Caco-2 (cell line): ENCODE results near the gene MEGF11. TPM values are rescaled to one million over a fixed set of nuclear protein-coding genes. Genes with fewer than 3 reads are reported as not detected.

Source experiments
- BruUV-seq: library from RNA; stranded (reverse); fragments of 400-500 nt; replicated peaks from 2 replicates; lab custom pipeline; 2021; lab: Mats Ljungman, UMichigan
- CTCF ChIA-PET: fragments of 300-600 bp; sonication (Branson Sonifier 250); formaldehyde crosslinking; loops from one replicate; lab custom pipeline; 2022; ENCODE audit warnings: antibody characterized with exemption; lab: Charles Lee
- POLR2A ChIA-PET: fragments of 300-600 bp; sonication (Branson Sonifier 250); formaldehyde crosslinking; loops from one replicate; lab custom pipeline; 2022; ENCODE audit warnings: antibody characterized with exemption; lab: Charles Lee
- DNase-seq, 2 experiments: peaks; one replicate each; pipeline versions ENCODE4 v3.0.0 to v3.0.0-alpha.2; 2020 to 2022
- H3K27me3 ChIP-seq: replicated peaks from 2 replicates; pipeline ENCODE4 v1.6.0; 2011; ENCODE audit warnings: low read length; ENCODE audit not compliant: control insufficient read depth, insufficient read depth
- H3K36me3 ChIP-seq: 2 replicates; pipeline ENCODE4 v1.5.1; 2011; ENCODE audit warnings: low read length; ENCODE audit not compliant: control insufficient read depth, insufficient read depth
- H3K4me1 ChIP-seq: fragments of 250-450 bp; sonication (Bioruptor Pico); 2 replicates; pipeline ENCODE4 v1.5.1; 2020; ENCODE audit warnings: mild to moderate bottlenecking
- H3K4me3 ChIP-seq: 2 replicates; pipeline ENCODE4 v1.5.1; 2011; ENCODE audit warnings: low read depth, mild to moderate bottlenecking, control low read depth, low read length
- H3K9me3 ChIP-seq: fragments of 250-450 bp; sonication (Bioruptor Pico); 2 replicates; pipeline ENCODE4 v1.5.1; 2020; ENCODE audit warnings: mild to moderate bottlenecking, moderate library complexity
- H3K27ac Mint-ChIP-seq: one replicate; pipeline ENCODE4 v1.8.0; 2022; ENCODE audit warnings: mixed read lengths; ENCODE audit not compliant: unreplicated experiment
- H3K27me3 Mint-ChIP-seq: one replicate; pipeline ENCODE4 v1.8.0; 2022; ENCODE audit warnings: mixed read lengths; ENCODE audit not compliant: insufficient read depth, unreplicated experiment
- H3K36me3 Mint-ChIP-seq: one replicate; pipeline ENCODE4 v1.8.0; 2022; ENCODE audit warnings: mild to moderate bottlenecking, mixed read lengths; ENCODE audit not compliant: insufficient read depth, unreplicated experiment
- H3K4me1 Mint-ChIP-seq: one replicate; pipeline ENCODE4 v1.8.0; 2022; ENCODE audit warnings: low read depth, mixed read lengths; ENCODE audit not compliant: unreplicated experiment
- H3K4me3 Mint-ChIP-seq: one replicate; pipeline ENCODE4 v1.8.0; 2022; ENCODE audit warnings: mild to moderate bottlenecking, moderate library complexity, mixed read lengths; ENCODE audit not compliant: unreplicated experiment
- H3K9me3 Mint-ChIP-seq: one replicate; pipeline ENCODE4 v1.8.0; 2022; ENCODE audit warnings: mixed read lengths; ENCODE audit not compliant: unreplicated experiment
- intact Hi-C: fragments of 100-400 bp; cut with micrococcal nuclease; formaldehyde crosslinking; loops from one replicate; pipeline ENCODE4 v1.10.0; 2022; ENCODE audit not compliant: unreplicated experiment
- total RNA-seq: library from RNA; stranded (reverse); gene quantifications from 2 replicates; pipeline ENCODE4 v1.2.3, GENCODE V29; 2022
- TF ChIP-seq, protein P1 (sequence below), 2 experiments: fragments of 200-600 bp in 1 of 2; IDR thresholded peaks; 1 replicate in 1 of 2; 2 replicates in 1 of 2; pipeline versions ENCODE4 v1.5.1 to v1.8.0; 2011 to 2022; ENCODE audit warnings: antibody characterized with exemption in 1 of 2, control low read depth in 1 of 2, inconsistent platforms in 1 of 2, low read depth in 1 of 2, low read length in 1 of 2, mild to moderate bottlenecking in 1 of 2, moderate library complexity in 1 of 2; ENCODE audit not compliant: insufficient read depth in 1 of 2, severe bottlenecking in 1 of 2, unreplicated experiment in 1 of 2

Gene MEGF11
- total RNA-seq, 1 experiment from 2014 or later, result 0.66 TPM

DNA sequence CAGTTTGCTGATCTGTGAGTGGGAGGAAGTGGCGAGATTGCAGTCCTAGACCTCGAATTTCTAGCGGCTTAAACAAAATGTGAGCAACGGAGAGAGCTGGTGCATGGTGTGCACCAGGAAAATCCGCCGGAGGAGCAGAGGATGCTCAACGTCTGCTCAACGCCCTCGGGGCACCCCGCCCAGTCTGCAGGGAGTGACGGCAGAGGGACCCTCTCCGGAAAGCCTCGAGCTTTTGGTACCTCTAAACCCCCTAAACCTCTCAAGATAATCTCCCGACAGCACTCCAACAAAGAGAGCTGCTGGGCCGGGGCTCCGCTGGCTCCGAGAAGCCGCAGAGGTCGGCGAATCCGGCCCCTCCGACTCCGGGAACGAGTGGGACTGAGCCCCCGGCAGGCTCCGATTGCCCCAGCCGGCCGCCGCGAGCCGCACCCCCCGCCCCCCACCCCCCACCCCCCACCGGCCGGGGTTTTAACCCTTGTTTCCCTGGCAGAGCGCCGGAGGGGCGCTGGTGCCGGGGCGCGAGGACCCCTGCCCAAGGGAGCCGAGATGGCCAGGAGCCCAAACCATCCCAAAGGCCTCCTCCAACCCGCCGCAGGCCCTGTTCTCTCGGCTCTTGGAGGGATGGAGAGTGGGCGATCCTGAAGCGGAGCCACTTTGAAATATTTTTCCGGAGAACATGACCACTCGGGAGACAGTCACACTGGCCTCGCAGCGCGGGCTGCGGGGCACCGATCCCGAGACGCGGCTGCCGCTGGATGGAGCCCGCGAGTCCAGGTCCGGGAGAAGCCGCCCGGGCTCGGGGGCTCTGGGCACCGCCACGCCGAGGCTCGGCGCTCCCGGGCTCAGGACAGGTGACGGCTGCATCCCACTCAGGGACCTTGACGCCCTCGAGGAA, 1.5 kb downstream of the MEGF11 start:
- peaks cover 9% of the 10 kb centered on the region for H3K4me1 Mint-ChIP-seq
- Histone ChIP-seq H3K9me3 (no peaks in the 10 kb centered on the region), H3K27me3 (no peaks in the 10 kb centered on the region), H3K4me1 (no peaks in the 10 kb centered on the region), H3K36me3 (no peaks in the 10 kb centered on the region), H3K4me3 (peak overlapping the region; percentile 14)
- H3K27ac Mint-ChIP-seq, result no peak overlapping the region
- POLR2A ChIA-PET, result no interaction called here
- H3K27me3 Mint-ChIP-seq, result peaks cover 37% of the 10 kb centered on the region
- BruUV-seq, result no TSS peak
- H3K4me3 Mint-ChIP-seq, result peak overlapping the region; percentile 66
- DNase-seq, result peak; percentile 53 to 75
- intact Hi-C loops, result loop anchor here (2.0 kb wide), 1 partner anchor 35 kb away; no protein-coding TSS in a partner anchor
- CTCF ChIA-PET, result interaction anchor here (0.6 kb wide), 1 partner anchor 37 kb away, joined by 3 read pairs; no protein-coding TSS in a partner anchor
- TF ChIP-seq, protein P1, sequence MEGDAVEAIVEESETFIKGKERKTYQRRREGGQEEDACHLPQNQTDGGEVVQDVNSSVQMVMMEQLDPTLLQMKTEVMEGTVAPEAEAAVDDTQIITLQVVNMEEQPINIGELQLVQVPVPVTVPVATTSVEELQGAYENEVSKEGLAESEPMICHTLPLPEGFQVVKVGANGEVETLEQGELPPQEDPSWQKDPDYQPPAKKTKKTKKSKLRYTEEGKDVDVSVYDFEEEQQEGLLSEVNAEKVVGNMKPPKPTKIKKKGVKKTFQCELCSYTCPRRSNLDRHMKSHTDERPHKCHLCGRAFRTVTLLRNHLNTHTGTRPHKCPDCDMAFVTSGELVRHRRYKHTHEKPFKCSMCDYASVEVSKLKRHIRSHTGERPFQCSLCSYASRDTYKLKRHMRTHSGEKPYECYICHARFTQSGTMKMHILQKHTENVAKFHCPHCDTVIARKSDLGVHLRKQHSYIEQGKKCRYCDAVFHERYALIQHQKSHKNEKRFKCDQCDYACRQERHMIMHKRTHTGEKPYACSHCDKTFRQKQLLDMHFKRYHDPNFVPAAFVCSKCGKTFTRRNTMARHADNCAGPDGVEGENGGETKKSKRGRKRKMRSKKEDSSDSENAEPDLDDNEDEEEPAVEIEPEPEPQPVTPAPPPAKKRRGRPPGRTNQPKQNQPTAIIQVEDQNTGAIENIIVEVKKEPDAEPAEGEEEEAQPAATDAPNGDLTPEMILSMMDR (IDR thresholded peaks at IDR 0.05; ENCODE audit: insufficient read depth in 1 of 2, low read depth in 1 of 2, low read length in 1 of 2, severe bottlenecking in 1 of 2, unreplicated experiment in 1 of 2), result peak; percentile 64 to 75
- H3K36me3 Mint-ChIP-seq, result no peaks in the 10 kb centered on the region
- no peaks in the 10 kb centered on the region for H3K9me3 Mint-ChIP-seq

- H3K27me3 Mint-ChIP-seq, result peaks cover 37% of the 10 kb centered on the region
- H3K4me1 Mint-ChIP-seq, result peaks cover 9% of the 10 kb centered on the region
- H3K36me3 Mint-ChIP-seq, result no peaks in the 10 kb centered on the region
- intact Hi-C loops, result no loop called here
- no peak overlapping the region for H3K4me3 ChIP-seq
- no TSS peak for BruUV-seq
- no peaks in the 10 kb centered on the region for H3K27me3 ChIP-seq
- no peak for DNase-seq
- no peaks in the 10 kb centered on the region for H3K9me3 Mint-ChIP-seq
- H3K4me3 Mint-ChIP-seq, result no peak overlapping the region
- H3K9me3 ChIP-seq, result no peaks in the 10 kb centered on the region
- ChIA-PET CTCF (no interaction called here), POLR2A (no interaction called here)
- H3K36me3 ChIP-seq, result no peaks in the 10 kb centered on the region
- H3K4me1 ChIP-seq, result no peaks in the 10 kb centered on the region
- TF ChIP-seq, protein P1 (IDR thresholded peaks at IDR 0.05; ENCODE audit: insufficient read depth in 1 of 2, low read depth in 1 of 2, low read length in 1 of 2, severe bottlenecking in 1 of 2, unreplicated experiment in 1 of 2), result no peak
- H3K27ac Mint-ChIP-seq, result no peak overlapping the region
These were observed 2.3 kb downstream of the MEGF11 start for GRCh38 chr15:66251065-66251789.

DNA sequence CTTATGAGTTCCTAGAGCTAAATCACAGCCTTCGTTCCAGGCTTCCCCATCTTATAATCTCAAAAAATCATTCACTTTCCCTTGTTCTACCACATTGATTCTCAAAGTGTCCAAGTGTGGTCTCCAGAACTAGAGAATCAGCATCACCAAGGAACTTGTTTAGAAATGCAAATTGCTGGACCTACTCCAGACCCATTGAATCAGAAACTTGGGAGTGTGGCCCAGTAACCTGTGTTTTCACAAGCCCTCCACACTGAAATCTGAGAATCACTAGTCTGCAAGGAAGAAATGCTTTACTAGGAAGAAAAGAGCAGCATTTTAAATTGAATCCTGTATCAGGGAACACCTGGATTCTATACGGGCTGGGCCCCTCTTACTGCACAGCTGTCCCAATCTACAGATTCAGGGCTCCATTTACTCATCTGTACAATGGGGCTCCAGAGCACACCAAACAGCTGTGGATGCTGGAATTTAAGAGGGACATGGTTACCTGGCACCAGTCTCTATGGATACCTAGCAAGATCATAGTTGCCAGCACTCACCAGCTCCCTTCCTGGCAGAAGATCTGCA, 3.9 kb downstream of the MEGF11 start:
- H3K9me3 Mint-ChIP-seq, result no peaks in the 10 kb centered on the region
- H3K4me1 Mint-ChIP-seq, result peaks cover 9% of the 10 kb centered on the region
- intact Hi-C loops, result no loop called here
- ChIA-PET CTCF (no interaction called here), POLR2A (no interaction called here)
- BruUV-seq, result no TSS peak
- H3K36me3 ChIP-seq, result no peaks in the 10 kb centered on the region
- H3K36me3 Mint-ChIP-seq, result no peaks in the 10 kb centered on the region
- H3K27me3 ChIP-seq, result no peaks in the 10 kb centered on the region
- no peak overlapping the region for H3K4me3 ChIP-seq
- no peak overlapping the region for H3K27ac Mint-ChIP-seq
- no peaks in the 10 kb centered on the region for H3K9me3 ChIP-seq
- H3K27me3 Mint-ChIP-seq, result peaks cover 31% of the 10 kb centered on the region
- H3K4me3 Mint-ChIP-seq, result no peak overlapping the region
- DNase-seq, result no peak
- TF ChIP-seq, protein P1 (IDR thresholded peaks at IDR 0.05; ENCODE audit: insufficient read depth in 1 of 2, low read depth in 1 of 2, low read length in 1 of 2, severe bottlenecking in 1 of 2, unreplicated experiment in 1 of 2), result no peak
- no peaks in the 10 kb centered on the region for H3K4me1 ChIP-seq
